ACC112 (cell line): Measurements from ENCODE around the gene TP73.

ENCODE experiments used
- H2AFZ ChIP-seq: fragments of 200-600 bp; sonication (generic); one replicate; pipeline ENCODE4 v1.6.0; 2017; ENCODE audit warnings: antibody characterized with exemption, low read length; ENCODE audit not compliant: unreplicated experiment
- H3K27ac ChIP-seq: fragments of 200-600 bp; sonication (generic); 2 replicates; pipeline ENCODE4 v1.5.1; 2014; ENCODE audit warnings: low read depth, mild to moderate bottlenecking, antibody characterized with exemption, low read length, moderate library complexity
- H3K27me3 ChIP-seq: fragments of 200-600 bp; sonication (generic); 2 replicates; pipeline ENCODE4 v1.6.1; 2014; ENCODE audit warnings: mild to moderate bottlenecking, antibody characterized with exemption, low read length, moderate library complexity, mixed read lengths; ENCODE audit not compliant: insufficient read depth
- H3K36me3 ChIP-seq: fragments of 200-600 bp; sonication (generic); 2 replicates; pipeline ENCODE4 v1.6.1; 2016; ENCODE audit warnings: mild to moderate bottlenecking, antibody characterized with exemption, low read length, moderate library complexity, mixed read lengths; ENCODE audit not compliant: insufficient read depth
- H3K4me1 ChIP-seq: fragments of 200-600 bp; sonication (generic); one replicate; pipeline ENCODE4 v1.6.1; 2016; ENCODE audit warnings: low read length, mixed read lengths; ENCODE audit not compliant: insufficient read depth, unreplicated experiment, control insufficient read depth
- H3K4me3 ChIP-seq: fragments of 200-600 bp; sonication (generic); 2 replicates; pipeline ENCODE4 v1.5.1; 2014; ENCODE audit warnings: mild to moderate bottlenecking, low read depth, low read length
- H3K79me2 ChIP-seq: fragments of 200-600 bp; sonication (generic); one replicate; pipeline ENCODE4 v1.6.0; 2016; ENCODE audit warnings: low read length; ENCODE audit not compliant: control insufficient read depth, unreplicated experiment, insufficient read depth

The TP73 gene

DNA sequence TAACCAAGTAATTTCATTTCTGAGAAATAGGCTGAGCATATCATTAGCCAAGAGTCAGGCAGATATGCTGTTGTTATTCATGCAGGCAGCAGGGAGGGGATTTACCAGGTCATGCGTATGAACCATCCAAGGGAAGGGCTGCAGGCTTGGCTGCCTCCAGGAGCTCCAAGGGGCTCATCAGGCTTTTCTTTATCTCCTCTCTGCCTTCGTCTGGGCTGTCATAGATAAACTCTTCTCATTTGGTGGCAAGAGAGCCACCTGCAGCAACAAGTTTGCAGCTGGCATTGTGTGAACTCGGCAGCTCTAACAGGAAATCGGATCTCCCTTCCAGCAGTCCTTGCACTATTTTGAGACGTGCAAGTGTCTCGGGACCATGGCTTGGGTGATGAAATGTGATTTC is 107.5 kb downstream of the TP73 start:
- Histone ChIP-seq H2AFZ (no peak overlapping the region), H3K4me3 (no peak overlapping the region), H3K27me3 (peaks cover 58% of the 10 kb centered on the region), H3K27ac (no peak overlapping the region), H3K4me1 (no peaks in the 10 kb centered on the region), H3K36me3 (no peaks in the 10 kb centered on the region), H3K79me2 (no peaks in the 10 kb centered on the region)

DNA sequence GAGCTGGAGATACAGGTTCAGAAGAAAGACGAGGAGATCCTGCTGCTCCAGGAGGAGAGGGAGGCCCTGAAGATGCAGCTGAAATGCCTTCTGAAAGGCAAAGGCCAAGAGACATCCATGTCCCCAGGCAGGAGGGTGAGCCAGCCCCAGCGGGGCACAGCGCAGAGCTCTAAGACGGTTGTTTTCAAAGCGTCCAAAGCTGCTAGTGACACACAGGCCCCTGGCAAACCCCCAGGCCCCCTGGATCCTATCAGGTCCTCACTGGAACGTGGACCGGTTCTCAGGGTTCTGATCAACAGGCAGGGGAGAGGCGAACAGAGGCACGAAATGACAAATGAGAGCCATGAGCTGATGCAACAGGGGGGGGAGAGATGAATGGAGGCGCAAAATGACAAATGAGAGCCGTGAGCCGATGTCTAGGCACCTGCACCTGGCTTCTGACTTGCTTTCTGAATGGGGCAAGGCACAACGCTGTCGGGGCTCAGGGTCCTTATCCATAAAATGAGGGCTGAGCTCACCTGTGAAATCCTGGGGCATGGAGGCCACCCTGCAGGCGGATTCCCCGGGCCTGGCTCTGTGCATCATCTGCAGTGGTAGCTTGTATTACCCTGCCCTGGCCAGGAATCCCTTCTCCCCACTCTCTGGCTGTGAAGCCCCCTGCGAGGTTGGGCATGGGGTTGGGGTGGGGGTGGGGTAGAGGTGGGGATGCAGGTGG is 109.1 kb downstream of the TP73 start:
- Histone ChIP-seq H2AFZ (no peak overlapping the region), H3K4me1 (no peaks in the 10 kb centered on the region), H3K4me3 (no peak overlapping the region), H3K27me3 (peaks cover 59% of the 10 kb centered on the region), H3K79me2 (no peaks in the 10 kb centered on the region), H3K27ac (no peak overlapping the region), H3K36me3 (no peaks in the 10 kb centered on the region)

DNA sequence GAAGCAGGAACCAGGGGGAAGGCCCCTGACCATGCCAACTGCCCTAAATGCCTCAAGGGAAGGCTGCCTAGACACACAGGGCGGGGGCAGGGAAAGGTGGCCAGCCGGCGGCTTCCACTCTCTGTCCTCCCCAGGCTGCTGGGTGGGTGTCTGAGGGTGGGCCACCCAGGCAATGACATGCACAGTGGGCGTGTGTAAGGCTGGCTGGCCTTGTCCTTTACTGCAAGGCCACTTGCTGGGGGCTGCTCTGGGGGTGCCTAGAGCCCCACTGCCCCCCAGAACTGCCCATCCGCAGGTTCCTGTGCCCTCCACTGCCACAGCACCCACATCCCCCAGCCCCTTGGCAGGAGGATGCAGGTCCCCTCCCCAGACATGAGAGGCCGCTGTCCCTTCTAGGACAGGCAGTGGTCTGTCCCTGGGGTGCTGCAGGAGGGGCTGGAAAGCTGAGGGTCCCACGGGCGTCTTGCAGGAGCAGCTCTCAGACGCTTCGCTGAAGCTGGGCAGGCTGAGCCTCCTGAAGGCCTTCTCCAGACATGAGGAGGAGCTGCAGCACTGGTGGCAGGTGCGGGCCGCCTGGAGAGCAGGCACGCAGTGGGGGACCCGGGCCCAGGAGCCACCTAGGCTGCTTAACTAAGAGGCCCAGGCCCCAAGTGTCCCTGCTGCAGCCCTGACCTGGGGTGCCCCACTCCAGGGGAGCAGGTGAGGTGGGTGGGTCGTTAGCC is 110.0 kb downstream of the TP73 start:
- no peak overlapping the region for H3K4me3 ChIP-seq
- H3K27me3 ChIP-seq = peaks cover 59% of the 10 kb centered on the region
- H3K79me2 ChIP-seq = no peaks in the 10 kb centered on the region
- H3K4me1 ChIP-seq = no peaks in the 10 kb centered on the region
- no peak overlapping the region for H2AFZ ChIP-seq
- H3K36me3 ChIP-seq = no peaks in the 10 kb centered on the region
- H3K27ac ChIP-seq = no peak overlapping the region

DNA sequence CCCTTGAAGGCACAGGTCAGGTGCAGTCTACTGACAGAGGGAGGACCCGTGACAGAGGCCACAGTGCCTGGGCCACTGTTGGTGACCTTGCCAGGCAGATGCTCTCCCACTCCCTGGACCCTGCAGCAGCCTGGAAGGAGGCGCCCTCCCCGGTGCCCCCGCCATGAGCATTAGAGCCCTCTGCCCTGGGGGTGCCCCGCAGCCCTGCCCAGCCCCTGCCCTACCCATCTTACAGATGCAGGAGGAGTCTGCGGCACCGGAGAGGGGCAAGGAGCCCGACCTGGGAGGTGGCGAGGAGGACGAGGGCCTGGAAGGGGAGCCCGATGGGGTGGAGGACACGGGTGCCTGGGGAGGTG is 110.5 kb downstream of the TP73 start:
- Histone ChIP-seq H3K4me1 (no peaks in the 10 kb centered on the region), H2AFZ (no peak overlapping the region), H3K27me3 (peaks cover 59% of the 10 kb centered on the region), H3K27ac (no peak overlapping the region), H3K4me3 (no peak overlapping the region), H3K79me2 (no peaks in the 10 kb centered on the region), H3K36me3 (no peaks in the 10 kb centered on the region)

DNA sequence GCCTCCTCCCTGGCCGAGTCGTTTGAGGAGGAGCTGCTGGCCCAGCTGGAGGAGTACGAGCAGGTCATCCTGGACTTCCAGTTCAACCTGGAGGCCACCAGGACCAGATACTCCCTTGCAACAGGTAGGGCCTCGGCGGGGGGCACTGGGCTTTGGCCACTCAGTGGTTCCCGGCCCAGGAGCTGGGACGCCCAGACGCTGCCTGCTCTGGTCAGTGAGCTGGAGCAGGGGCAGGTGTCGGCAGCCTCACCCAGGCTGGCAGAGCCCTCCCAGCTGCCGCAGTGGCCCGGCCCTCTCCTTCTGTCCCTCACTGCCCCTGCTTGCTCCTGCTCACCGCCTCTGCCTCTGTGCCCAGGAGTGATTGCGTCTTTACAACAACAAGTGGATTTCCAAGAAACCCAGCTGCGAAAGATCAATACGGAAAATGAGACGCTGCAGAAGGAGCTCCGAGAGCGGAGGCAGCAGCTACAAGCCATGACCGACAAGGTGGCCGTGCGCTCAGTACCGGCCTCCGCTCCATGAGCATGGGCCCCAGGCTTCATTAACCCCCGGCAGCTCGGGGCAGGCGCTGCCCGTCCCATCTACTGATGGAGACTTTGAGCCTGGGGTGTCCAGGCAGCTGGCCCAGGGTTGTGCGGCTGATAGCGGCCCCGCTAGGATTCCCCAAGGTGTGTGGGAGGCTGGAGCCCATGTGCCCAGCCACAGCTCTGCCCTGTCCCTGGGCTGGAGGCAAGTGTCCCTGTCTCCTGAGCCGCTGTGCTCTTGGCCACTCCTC is 111.2 kb downstream of the TP73 start:
- Histone ChIP-seq H2AFZ (no peak overlapping the region), H3K27ac (no peak overlapping the region), H3K27me3 (peaks cover 59% of the 10 kb centered on the region), H3K79me2 (no peaks in the 10 kb centered on the region), H3K36me3 (no peaks in the 10 kb centered on the region), H3K4me3 (no peak overlapping the region), H3K4me1 (no peaks in the 10 kb centered on the region)

DNA sequence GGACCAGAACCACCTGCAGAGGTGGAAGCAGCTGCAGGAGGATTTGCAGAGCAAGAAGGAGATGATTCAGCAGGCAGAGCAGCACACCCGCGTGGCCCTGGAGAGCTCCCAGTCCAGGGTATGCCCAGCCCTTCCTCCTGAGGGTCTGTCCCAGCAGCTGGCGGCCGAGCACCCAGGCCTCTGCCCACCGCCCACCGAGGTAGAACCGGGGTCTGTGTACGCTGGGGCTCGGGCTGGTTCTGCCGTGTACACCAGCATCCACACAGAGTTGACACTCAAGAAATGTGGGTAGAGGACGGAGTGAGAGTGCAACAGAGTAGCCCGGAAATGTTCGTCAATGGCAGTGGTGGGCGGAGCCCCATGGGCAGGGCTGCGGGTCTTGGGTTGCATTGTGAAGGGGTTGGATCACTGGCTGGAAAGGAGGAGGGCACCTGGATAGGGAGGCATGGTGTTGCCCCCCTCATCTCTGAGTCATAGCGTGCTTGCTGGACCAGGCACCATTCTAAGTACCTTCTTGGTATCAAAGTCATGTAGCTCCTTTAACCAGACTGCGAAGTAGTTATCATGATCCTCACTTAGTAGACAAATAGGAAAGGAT is 115.1 kb downstream of the TP73 start:
- Histone ChIP-seq H3K4me3 (no peak overlapping the region), H3K27me3 (peaks cover 45% of the 10 kb centered on the region), H3K27ac (no peak overlapping the region), H3K4me1 (peaks cover 5% of the 10 kb centered on the region), H2AFZ (no peak overlapping the region), H3K79me2 (no peaks in the 10 kb centered on the region), H3K36me3 (no peaks in the 10 kb centered on the region)

DNA sequence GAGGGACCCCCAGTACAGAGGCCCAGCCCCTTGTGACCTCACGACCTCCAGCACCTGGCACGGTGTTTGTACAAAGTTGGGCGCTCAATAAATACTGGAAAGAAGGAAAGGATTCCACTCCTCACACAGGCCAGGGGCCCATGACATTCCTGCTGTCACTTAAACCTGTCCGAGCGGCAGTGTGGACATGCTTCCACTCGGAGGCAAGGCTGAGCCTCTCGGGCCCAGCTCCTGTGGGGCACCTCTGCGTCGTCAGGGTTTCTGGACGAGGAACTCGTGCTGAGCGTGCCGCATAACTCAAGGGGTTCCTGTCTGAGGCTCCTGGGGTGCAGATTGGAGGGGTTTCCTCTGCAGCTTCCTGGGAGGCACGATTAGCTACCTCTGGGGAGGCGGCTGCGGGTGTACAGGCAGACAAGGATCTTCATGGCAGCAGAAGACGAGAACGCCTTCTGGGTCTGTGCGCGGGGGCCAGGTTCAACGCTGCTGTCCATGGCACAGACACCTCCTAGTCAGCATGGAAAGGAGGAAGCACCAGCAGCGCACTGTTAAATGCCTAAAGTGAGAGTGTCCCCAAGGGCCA is 116.6 kb downstream of the TP73 start:
- peaks cover 35% of the 10 kb centered on the region for H3K27me3 ChIP-seq
- H2AFZ ChIP-seq = no peak overlapping the region
- no peak overlapping the region for H3K4me3 ChIP-seq
- H3K79me2 ChIP-seq = no peaks in the 10 kb centered on the region
- H3K27ac ChIP-seq = no peak overlapping the region
- H3K36me3 ChIP-seq = no peaks in the 10 kb centered on the region
- H3K4me1 ChIP-seq = peaks cover 5% of the 10 kb centered on the region

DNA sequence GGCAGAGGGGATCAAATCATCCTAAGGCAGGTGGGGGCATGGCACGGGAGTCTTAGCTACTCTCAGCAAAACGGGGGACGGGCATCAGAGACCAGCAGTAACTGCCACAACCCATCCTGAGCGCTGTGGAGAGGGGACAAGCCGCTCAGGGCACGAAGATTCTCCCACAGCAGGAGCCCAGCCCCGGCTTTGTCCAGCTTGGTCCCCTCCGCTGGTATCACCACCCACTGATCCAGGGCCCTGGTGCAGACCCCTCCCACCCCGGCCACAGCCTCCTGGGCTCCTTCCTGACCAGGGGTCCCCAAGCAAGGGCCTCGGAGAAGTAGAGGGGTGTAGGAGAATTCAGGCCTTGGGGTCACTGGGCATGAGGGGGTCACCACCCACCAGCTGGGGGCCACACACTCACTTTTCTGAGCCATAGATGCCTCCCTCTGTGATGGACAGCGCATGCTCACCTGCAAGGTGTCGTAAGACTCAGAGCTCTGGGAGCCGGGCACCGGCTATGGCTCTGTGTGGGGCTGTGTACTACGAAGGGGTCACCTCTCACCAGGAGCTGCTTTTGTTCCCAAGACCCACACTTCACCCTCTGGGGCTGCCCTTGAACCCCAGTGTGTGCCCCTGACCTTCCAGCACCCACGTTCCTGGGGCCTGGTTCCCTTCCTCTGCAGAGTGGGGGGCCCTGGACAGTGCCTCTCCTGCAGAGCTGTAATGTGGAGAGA is 117.9 kb downstream of the TP73 start:
- Histone ChIP-seq H3K27ac (no peak overlapping the region), H3K79me2 (no peaks in the 10 kb centered on the region), H3K4me1 (peaks cover 8% of the 10 kb centered on the region), H3K36me3 (no peaks in the 10 kb centered on the region), H3K4me3 (no peak overlapping the region), H2AFZ (no peak overlapping the region), H3K27me3 (peaks cover 25% of the 10 kb centered on the region)

DNA sequence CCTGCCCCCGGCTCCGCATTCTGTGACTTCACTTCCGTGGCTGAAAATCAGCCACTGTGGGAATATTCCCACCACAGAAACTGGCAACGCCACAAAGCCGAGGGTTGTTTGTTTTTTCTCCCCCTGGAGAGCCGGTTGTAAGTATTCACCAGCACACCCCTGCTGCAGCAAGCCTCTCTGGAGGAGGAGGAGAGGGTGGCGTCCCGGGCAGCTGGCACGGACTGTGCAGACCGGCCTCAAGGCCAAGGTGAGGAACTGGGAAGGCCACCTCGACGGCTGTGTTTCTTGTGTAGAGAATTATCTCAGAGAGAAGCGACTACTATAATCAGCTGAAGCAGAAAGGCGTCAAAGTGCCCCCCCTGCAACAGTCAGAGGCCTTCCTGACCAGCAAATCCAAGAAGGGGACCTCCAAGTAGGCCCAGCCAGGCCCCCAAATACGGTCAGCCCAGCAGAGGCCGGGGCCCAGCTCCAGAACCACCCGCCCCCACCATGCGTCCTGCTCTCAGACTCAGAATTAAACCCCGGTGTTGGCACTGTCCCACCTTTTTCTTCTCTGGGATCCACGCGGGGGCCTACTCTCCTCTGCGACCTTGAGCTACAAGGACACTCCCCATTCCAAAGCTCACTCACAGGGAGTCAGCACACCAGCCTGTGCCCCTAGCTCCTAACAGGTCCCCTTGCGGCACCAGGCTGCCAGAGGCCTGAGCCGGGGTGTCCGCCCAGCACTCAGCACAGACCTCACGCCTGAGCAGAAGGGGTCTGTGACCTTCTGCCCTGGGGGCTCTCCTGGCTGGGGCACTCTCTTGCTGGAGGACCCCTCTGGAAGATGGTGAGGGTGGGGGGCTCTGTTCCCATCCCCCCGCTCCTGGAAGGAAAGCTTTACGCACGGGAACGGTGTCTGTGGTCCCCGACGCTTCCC is 119.1 kb downstream of the TP73 start:
- H2AFZ ChIP-seq = peak overlapping the region; percentile 60

More for the DNA sequence above, 119.1 kb downstream of the TP73 start:
- H3K4me3 ChIP-seq = peak overlapping the region; percentile 83
- peaks cover 17% of the 10 kb centered on the region for H3K27me3 ChIP-seq
- peaks cover 14% of the 10 kb centered on the region for H3K4me1 ChIP-seq
- no peak overlapping the region for H3K27ac ChIP-seq
- H3K36me3 ChIP-seq = no peaks in the 10 kb centered on the region
- H3K79me2 ChIP-seq = no peaks in the 10 kb centered on the region
